Heart right ventricle (tissue), 16 donors: ENCODE data around the gene CDC25C. TPM values are rescaled to one million over a fixed set of nuclear protein-coding genes. Genes with fewer than 3 reads are reported as not detected.
"Not testable (repeated sequence)": the region's sequence is repeated elsewhere in the genome, so short reads cannot be mapped to it uniquely, and the experiment has no call there.

Experiments used
- ATAC-seq, 8 donors: fragments of 200-7000 bp; cut with Tn5 transposase; one replicate each; pipeline ENCODE4 v1.9.1; 2020; ENCODE audit warnings: mild to moderate bottlenecking in 8 of 8, moderate library complexity in 8 of 8, moderate number of reproducible peaks in 1 of 8
- DNase-seq, 2 donors: peaks; one replicate each; pipeline ENCODE4 v3.0.0-alpha.2; 2020
- H3K27ac ChIP-seq, 10 donors: fragments of 200-600 bp; sonication (generic) in 2 of 10; one replicate each; pipeline versions ENCODE4 v1.5.0 to v1.8.0; 2020 to 2022; ENCODE audit warnings: mild to moderate bottlenecking in 3 of 10
- H3K27me3 ChIP-seq, 7 donors: fragments of 200-600 bp; one replicate each; pipeline ENCODE4 v1.8.0; 2021 to 2022; ENCODE audit warnings: mild to moderate bottlenecking in 2 of 7
- H3K36me3 ChIP-seq, 9 donors: fragments of 200-600 bp; sonication (generic) in 1 of 9; one replicate each; pipeline versions ENCODE4 v1.5.0 to v1.8.0; 2020 to 2022; ENCODE audit warnings: mild to moderate bottlenecking in 2 of 9
- H3K4me1 ChIP-seq, 9 donors: fragments of 200-600 bp; sonication (generic) in 1 of 9; one replicate each; pipeline versions ENCODE4 v1.5.0 to v1.8.0; 2020 to 2022; ENCODE audit warnings: mild to moderate bottlenecking in 4 of 9
- H3K4me3 ChIP-seq, 10 donors: fragments of 200-600 bp; sonication (generic) in 2 of 10; one replicate each; pipeline versions ENCODE4 v1.5.0 to v1.8.0; 2020 to 2022; ENCODE audit warnings: mild to moderate bottlenecking in 7 of 10, moderate library complexity in 2 of 10
- H3K9me3 ChIP-seq, 11 donors: fragments of 200-600 bp in 10 of 11; sonication (generic) in 2 of 11; one replicate each; pipeline versions ENCODE4 v1.5.0 to v1.8.0; 2013 to 2022; ENCODE audit warnings: mild to moderate bottlenecking in 2 of 11, control low read depth in 1 of 11, moderate library complexity in 1 of 11
- CTCF ChIP-seq, 9 donors: fragments of 200-600 bp; sonication (generic) in 2 of 9; IDR thresholded peaks; one replicate each; pipeline versions ENCODE4 v1.5.0 to v1.8.0; 2021 to 2022; ENCODE audit warnings: antibody characterized with exemption in 9 of 9, mild to moderate bottlenecking in 5 of 9, moderate library complexity in 1 of 9
- WGBS, 2 donors: extraction: QIAGEN DNeasy Blood & Tissue Kit; methylation state at CpG; one replicate each; pipeline ENCODE4 v1.1.7; 2013; ENCODE audit warnings: inconsistent platforms in 1 of 2; 5-methylcytosine and 5-hydroxymethylcytosine counted together
- intact Hi-C, 10 donors: fragments of 100-400 bp; cut with DNase I; formaldehyde crosslinking; loops; one replicate each; pipeline versions ENCODE4 v1.11.1 to v1.14.2; 2022
- polyA plus RNA-seq, 2 donors: library from polyadenylated mRNA; stranded (reverse); fragments of 200-250 nt; gene quantifications; one replicate each; pipeline ENCODE4 v1.2.3, GENCODE V29; 2013
- total RNA-seq, 10 donors: library from RNA; stranded (reverse); fragmentation: NEBNext Ultra II Directional in 3 of 10; extraction: Animal tissue kit (Norgen Biotek cat#: 25700) in 3 of 10; gene quantifications; one replicate each; pipeline versions ENCODE4 v1.2.1 to v1.2.4, GENCODE V29; 2021 to 2023
- donor health status: Arrhythmogenic right ventricular cardiomyopathy.
- donor health status: ischemic (EF 13 %, LVEDD 7.1; RV severe dilation, severe dysfunction).
- donor health status: healthy with polysubstance abuse.
- donor health status: DM: no; HTN: yes; CAD: no.
- donor health status: DM: no; HTN: no; CAD: no.
- donor health status: ischemic (EF 25% LVEDD 6.9; RV normal size, moderate dysfunction).
- donor health status: ischemic (EF 25% LVEDD 5.7; RV mildly dilated, moderate dysfunction).
- donor health status: healthy.
- donor health status: DM: yes; HTN: yes; CAD: no.
- donor health status: Ischemic cardiomyopathy.
- donor health status: ischemic (EF 35%, LVEDD 5.7; RV mildly dilated, moderate dysfunction).
- donor health status: nonischemic (EF 11% LVEDD 7.7; RV severe dilation, severe dysfunction).
- donor health status: DM: yes; HTN: yes; CAD: no.
- donor health status: PGD.
- donor health status: ischemic (EF 29% LVEDD 5.4; RV normal size, mild dysfunction).
- donor health status: nonischemic (EF 23%, LVEDD 6.1; RV moderate dilation, normal function).

Gene CDC25C
- total and polyA plus RNA-seq, 12 donors, result 0.03 to 0.74 (median 0.37) TPM; not detected in 6

GRCh38 chr5:138263581-138263980, 68.0 kb downstream of the CDC25C start:
- Histone ChIP-seq H3K27ac (no peak overlapping the region), H3K27me3 (peaks cover 0 to 3% (median 0%) of the 10 kb centered on the region in 7 donors), H3K4me3 (no peak overlapping the region), H3K36me3 (no peaks in the 10 kb centered on the region), H3K4me1 (no peaks in the 10 kb centered on the region), H3K9me3 (no peaks in the 10 kb centered on the region)
- WGBS, 2 donors, result 77 to 83% methylated on average over 3 of the region's 3 CpGs
- ATAC-seq, result no peak
- intact Hi-C loops, result no loop called here
- no peak for DNase-seq
- no peak for TF ChIP-seq CTCF (IDR thresholded peaks at IDR 0.05)

GRCh38 chr5:138258704-138259292, 72.8 kb downstream of the CDC25C start:
- no peak overlapping the region for H3K27ac ChIP-seq
- H3K36me3 ChIP-seq, result no peaks in the 10 kb centered on the region
- H3K4me1 ChIP-seq, result no peaks in the 10 kb centered on the region
- intact Hi-C loops, result no loop called here
- no peaks in the 10 kb centered on the region for H3K9me3 ChIP-seq
- DNase-seq (no peak), ATAC-seq (no peak)
- H3K4me3 ChIP-seq, result no peak overlapping the region
- 69 to 85% methylated on average over 4 of the region's 4 CpGs for WGBS, 2 donors
- no peak for TF ChIP-seq CTCF (IDR thresholded peaks at IDR 0.05)
- peaks cover 0 to 5% (median 0%) of the 10 kb centered on the region in 7 donors for H3K27me3 ChIP-seq

GRCh38 chr5:138257583-138257982, 74.0 kb downstream of the CDC25C start:
- no peaks in the 10 kb centered on the region for H3K9me3 ChIP-seq
- H3K4me3 ChIP-seq, result no peak overlapping the region
- DNase-seq (no peak), ATAC-seq (no peak)
- no peaks in the 10 kb centered on the region for H3K36me3 ChIP-seq
- H3K27ac ChIP-seq, result no peak overlapping the region
- 64 to 69% methylated on average over 29 of the region's 29 CpGs for WGBS, 2 donors
- H3K4me1 ChIP-seq, result no peaks in the 10 kb centered on the region
- TF ChIP-seq CTCF (IDR thresholded peaks at IDR 0.05), result no peak
- H3K27me3 ChIP-seq, result peaks cover 0 to 5% (median 0%) of the 10 kb centered on the region in 7 donors
- intact Hi-C loops, result no loop called here

GRCh38 chr5:138252944-138253343, 78.7 kb downstream of the CDC25C start:
- Histone ChIP-seq H3K4me3 (no peak overlapping the region), H3K27me3 (peaks cover 0 to 5% (median 0%) of the 10 kb centered on the region in 7 donors), H3K36me3 (no peaks in the 10 kb centered on the region), H3K27ac (no peak overlapping the region), H3K4me1 (no peaks in the 10 kb centered on the region), H3K9me3 (no peaks in the 10 kb centered on the region)
- intact Hi-C loops, result no loop called here
- ATAC-seq (no peak), DNase-seq (no peak)
- TF ChIP-seq CTCF (IDR thresholded peaks at IDR 0.05), result no peak
- WGBS, 2 donors, result 86 to 97% methylated on average over 3 of the region's 3 CpGs

- not testable (repeated sequence) for H3K4me3 ChIP-seq, DNase-seq
- whole genome bisulfite sequencing, 2 donors, result 80 to 86% methylated on average over 2 of the region's 2 CpGs
These were observed 83.8 kb downstream of the CDC25C start for GRCh38 chr5:138247800-138248199.

More at GRCh38 chr5:138247800-138248199, 83.8 kb downstream of the CDC25C start:
- H3K27ac ChIP-seq, intact Hi-C loops, ATAC-seq, H3K27me3 ChIP-seq, H3K4me1 ChIP-seq, H3K36me3 ChIP-seq, H3K9me3 ChIP-seq: not testable (repeated sequence)
